A673 (cell line): ENCODE results near the gene CREM.

Experiments used
- EZH2 ChIP-seq: fragments of 200-600 bp; sonication (generic); IDR thresholded peaks from 2 replicates; pipeline ENCODE4 v1.6.1; 2017; ENCODE audit warnings: borderline replicate concordance, low read depth, mild to moderate bottlenecking, mixed read lengths, antibody characterized with exemption, low read length; ENCODE audit not compliant: poor library complexity, severe bottlenecking
- TF ChIP-seq, protein P1 (sequence below): fragments of 300-800, 200-600 bp; sonication (generic); conservative IDR thresholded peaks from 2 replicates; pipeline ENCODE4 v1.5.1; 2017; ENCODE audit warnings: low read depth, mild to moderate bottlenecking, antibody characterized with exemption, low read length, moderate library complexity, mixed read lengths

DNA sequence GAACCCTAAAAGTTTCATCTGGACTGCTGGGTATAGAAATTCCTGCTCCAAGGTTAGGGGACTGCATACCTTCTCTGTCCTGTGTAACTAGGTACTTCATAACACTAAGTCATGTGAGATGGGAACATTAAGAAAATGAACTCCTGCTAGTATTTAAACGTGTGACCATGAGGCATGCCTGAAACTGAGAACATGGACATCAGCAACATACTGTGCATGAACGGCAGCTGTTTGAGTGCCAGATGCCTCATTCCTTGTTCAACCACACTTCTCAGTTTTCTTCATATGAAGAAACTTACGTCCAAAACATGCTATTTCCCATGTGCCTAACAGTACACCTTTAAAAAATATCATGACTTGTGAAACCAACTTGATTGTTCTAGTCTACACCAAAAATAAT, 88.5 kb downstream of the CREM start:
- TF ChIP-seq, protein P1, sequence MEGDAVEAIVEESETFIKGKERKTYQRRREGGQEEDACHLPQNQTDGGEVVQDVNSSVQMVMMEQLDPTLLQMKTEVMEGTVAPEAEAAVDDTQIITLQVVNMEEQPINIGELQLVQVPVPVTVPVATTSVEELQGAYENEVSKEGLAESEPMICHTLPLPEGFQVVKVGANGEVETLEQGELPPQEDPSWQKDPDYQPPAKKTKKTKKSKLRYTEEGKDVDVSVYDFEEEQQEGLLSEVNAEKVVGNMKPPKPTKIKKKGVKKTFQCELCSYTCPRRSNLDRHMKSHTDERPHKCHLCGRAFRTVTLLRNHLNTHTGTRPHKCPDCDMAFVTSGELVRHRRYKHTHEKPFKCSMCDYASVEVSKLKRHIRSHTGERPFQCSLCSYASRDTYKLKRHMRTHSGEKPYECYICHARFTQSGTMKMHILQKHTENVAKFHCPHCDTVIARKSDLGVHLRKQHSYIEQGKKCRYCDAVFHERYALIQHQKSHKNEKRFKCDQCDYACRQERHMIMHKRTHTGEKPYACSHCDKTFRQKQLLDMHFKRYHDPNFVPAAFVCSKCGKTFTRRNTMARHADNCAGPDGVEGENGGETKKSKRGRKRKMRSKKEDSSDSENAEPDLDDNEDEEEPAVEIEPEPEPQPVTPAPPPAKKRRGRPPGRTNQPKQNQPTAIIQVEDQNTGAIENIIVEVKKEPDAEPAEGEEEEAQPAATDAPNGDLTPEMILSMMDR = no peak
- no peak for TF ChIP-seq EZH2
